ENCODE results near the gene ZBP1. TPM values are rescaled to one million over a fixed set of nuclear protein-coding genes. Genes with fewer than 3 reads are reported as not detected.

Gene ZBP1
- polyA plus RNA-seq, 1 experiment = not detected

GRCh38 chr20:57666834-57667157 is 46.6 kb upstream of the ZBP1 start:
- no peak for DNase-seq (ENCODE audit: low read depth, low spot score)
- H3K27ac ChIP-seq (ENCODE audit: low read depth, low read length) = no peak overlapping the region
- ChIA-PET CTCF (interaction anchor here (1.0 kb wide), 1 partner anchor 13 kb away, joined by 3 read pairs; no protein-coding TSS in a partner anchor), POLR2A (no interaction called here)
- no peaks in the 10 kb centered on the region for H3K9me3 ChIP-seq (ENCODE audit: control insufficient read depth, insufficient read depth, low read length)
- H3K27me3 ChIP-seq (ENCODE audit: control insufficient read depth, insufficient read depth, low read length) = no peaks in the 10 kb centered on the region
- no peak for TF ChIP-seq CTCF (IDR thresholded peaks at IDR 0.05; ENCODE audit: low read depth, low read length)
- H3K4me3 ChIP-seq (ENCODE audit: low read depth, low read length) = no peak overlapping the region

- TF ChIP-seq CTCF (IDR thresholded peaks at IDR 0.05; ENCODE audit: low read depth, low read length) = no peak
- no peak overlapping the region for H3K4me3 ChIP-seq (ENCODE audit: low read depth, low read length)
- H3K27me3 ChIP-seq (ENCODE audit: control insufficient read depth, insufficient read depth, low read length) = no peaks in the 10 kb centered on the region
- H3K27ac ChIP-seq (ENCODE audit: low read depth, low read length) = no peak overlapping the region
- POLR2A ChIA-PET = no interaction called here
- CTCF ChIA-PET = no interaction called here
- DNase-seq (ENCODE audit: low read depth, low spot score) = no peak
- H3K9me3 ChIP-seq (ENCODE audit: control insufficient read depth, insufficient read depth, low read length) = peaks cover 1% of the 10 kb centered on the region; the same call in 1 of the 2 replicates
These were observed 46.0 kb upstream of the ZBP1 start for GRCh38 chr20:57666106-57666833.

GRCh38 chr20:57665589-57665971 is 45.4 kb upstream of the ZBP1 start:
- Histone ChIP-seq H3K27me3 (ENCODE audit: control insufficient read depth, insufficient read depth, low read length) (no peaks in the 10 kb centered on the region), H3K4me3 (ENCODE audit: low read depth, low read length) (no peak overlapping the region), H3K9me3 (ENCODE audit: control insufficient read depth, insufficient read depth, low read length) (peaks cover 4% of the 10 kb centered on the region; the same call in 1 of the 2 replicates), H3K27ac (ENCODE audit: low read depth, low read length) (no peak overlapping the region)
- no peak for DNase-seq (ENCODE audit: low read depth, low spot score)
- ChIA-PET CTCF (interaction anchor here (0.6 to 1.0 kb wide), 2 partner anchors 12 to 544 kb away, joined by 3 to 4 read pairs; no protein-coding TSS in a partner anchor), POLR2A (interaction anchor here (0.6 kb wide), 1 partner anchor 329 kb away, joined by 4 read pairs; no protein-coding TSS in a partner anchor)
- TF ChIP-seq CTCF (IDR thresholded peaks at IDR 0.05; ENCODE audit: low read depth, low read length) = no peak

- Histone ChIP-seq H3K27me3 (ENCODE audit: control insufficient read depth, insufficient read depth, low read length) (no peaks in the 10 kb centered on the region), H3K27ac (ENCODE audit: low read depth, low read length) (no peak overlapping the region), H3K4me3 (ENCODE audit: low read depth, low read length) (no peak overlapping the region), H3K9me3 (ENCODE audit: control insufficient read depth, insufficient read depth, low read length) (peaks cover 4% of the 10 kb centered on the region; the same call in 1 of the 2 replicates)
- DNase-seq (ENCODE audit: low read depth, low spot score) = no peak
- TF ChIP-seq CTCF (IDR thresholded peaks at IDR 0.05; ENCODE audit: low read depth, low read length) = no peak
- ChIA-PET CTCF (interaction anchor here (0.6 to 1.0 kb wide), 3 partner anchors 10 to 544 kb away, joined by 3 to 4 read pairs (median 3); no protein-coding TSS in a partner anchor), POLR2A (interaction anchor here (0.6 kb wide), 1 partner anchor 329 kb away, joined by 4 read pairs; no protein-coding TSS in a partner anchor)
These were observed 44.8 kb upstream of the ZBP1 start for GRCh38 chr20:57664924-57665588.

- Histone ChIP-seq H3K9me3 (ENCODE audit: control insufficient read depth, insufficient read depth, low read length) (peaks cover 4% of the 10 kb centered on the region; the same call in 1 of the 2 replicates), H3K27me3 (ENCODE audit: control insufficient read depth, insufficient read depth, low read length) (no peaks in the 10 kb centered on the region), H3K27ac (ENCODE audit: low read depth, low read length) (no peak overlapping the region), H3K4me3 (ENCODE audit: low read depth, low read length) (no peak overlapping the region)
- TF ChIP-seq CTCF (IDR thresholded peaks at IDR 0.05; ENCODE audit: low read depth, low read length) = no peak
- POLR2A ChIA-PET = no interaction called here
- no peak for DNase-seq (ENCODE audit: low read depth, low spot score)
- CTCF ChIA-PET = interaction anchor here (0.7 kb wide), 1 partner anchor 9 kb away, joined by 3 read pairs; no protein-coding TSS in a partner anchor
These were observed 44.2 kb upstream of the ZBP1 start for GRCh38 chr20:57664476-57664875.

Data from AG04450 (cell line).